ENCODE data around the gene GRK2. TPM values are rescaled to one million over a fixed set of nuclear protein-coding genes. Genes with fewer than 3 reads are reported as not detected.

Gene GRK2
- total and polyA plus RNA-seq, 7 donors, result 32.1 to 152 (median 48.2) TPM

DNA sequence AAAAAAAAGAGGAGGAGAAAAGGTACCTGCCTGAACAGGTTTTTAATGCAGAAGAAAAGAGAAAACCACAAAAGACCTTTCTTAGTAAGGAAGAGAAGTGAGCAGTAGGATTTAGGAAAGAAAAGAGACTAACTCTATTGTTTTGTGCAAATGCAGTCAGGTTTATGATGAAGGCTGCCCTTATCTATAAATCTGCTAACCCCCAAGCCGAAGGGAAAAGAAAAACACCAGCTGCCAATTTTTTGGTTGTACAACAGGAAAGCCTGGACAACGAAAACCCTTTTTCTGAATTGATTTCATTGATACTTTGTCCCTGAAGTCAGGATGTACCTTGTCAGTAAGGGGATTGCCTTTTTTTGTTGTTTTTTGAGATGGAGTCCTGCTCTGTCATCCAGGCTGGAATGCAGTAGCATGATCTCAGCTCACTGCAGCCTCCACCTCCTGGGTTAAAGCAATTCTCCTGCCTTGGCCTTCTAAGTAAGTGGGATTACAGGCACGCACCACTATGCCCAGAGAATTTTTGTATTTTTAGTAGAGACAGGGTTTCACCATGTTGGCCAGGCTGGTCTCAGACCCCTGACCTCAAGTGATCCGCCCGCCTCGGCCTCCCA, 65.9 kb downstream of the GRK2 start:
- Histone ChIP-seq H3K27ac (no peak overlapping the region), H3K27me3 (no peaks in the 10 kb centered on the region), H3K4me1 (no peaks in the 10 kb centered on the region), H3K9me3 (no peaks in the 10 kb centered on the region), H3K4me3 (no peak overlapping the region), H3K36me3 (peaks cover 0 to 5% (median 0%) of the 10 kb centered on the region in 4 donors)
- intact Hi-C loops (cut with DNase I), result no loop called here
- no peak for DNase-seq
- WGBS, 2 donors, result 89 to 92% methylated on average over 6 of the region's 6 CpGs
- TF ChIP-seq, protein P1, sequence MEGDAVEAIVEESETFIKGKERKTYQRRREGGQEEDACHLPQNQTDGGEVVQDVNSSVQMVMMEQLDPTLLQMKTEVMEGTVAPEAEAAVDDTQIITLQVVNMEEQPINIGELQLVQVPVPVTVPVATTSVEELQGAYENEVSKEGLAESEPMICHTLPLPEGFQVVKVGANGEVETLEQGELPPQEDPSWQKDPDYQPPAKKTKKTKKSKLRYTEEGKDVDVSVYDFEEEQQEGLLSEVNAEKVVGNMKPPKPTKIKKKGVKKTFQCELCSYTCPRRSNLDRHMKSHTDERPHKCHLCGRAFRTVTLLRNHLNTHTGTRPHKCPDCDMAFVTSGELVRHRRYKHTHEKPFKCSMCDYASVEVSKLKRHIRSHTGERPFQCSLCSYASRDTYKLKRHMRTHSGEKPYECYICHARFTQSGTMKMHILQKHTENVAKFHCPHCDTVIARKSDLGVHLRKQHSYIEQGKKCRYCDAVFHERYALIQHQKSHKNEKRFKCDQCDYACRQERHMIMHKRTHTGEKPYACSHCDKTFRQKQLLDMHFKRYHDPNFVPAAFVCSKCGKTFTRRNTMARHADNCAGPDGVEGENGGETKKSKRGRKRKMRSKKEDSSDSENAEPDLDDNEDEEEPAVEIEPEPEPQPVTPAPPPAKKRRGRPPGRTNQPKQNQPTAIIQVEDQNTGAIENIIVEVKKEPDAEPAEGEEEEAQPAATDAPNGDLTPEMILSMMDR (IDR thresholded peaks at IDR 0.05), result no peak
- TF ChIP-seq POLR2A (IDR thresholded peaks at IDR 0.05) (no peak), POLR2AphosphoS5 (IDR thresholded peaks at IDR 0.05) (no peak), EP300 (IDR thresholded peaks at IDR 0.05) (no peak)

Other genes starting within 250 kb of the GRK2 start
- not detected for gene SYT12, start 243.3 kb upstream of the GRK2 start, total RNA-seq
- 1 to 10 TPM in 1 of 3 donors, under 1 TPM in 2; under 0.01 to 1.1 (median 0.92) TPM for gene SYT12, start 243.3 kb upstream of the GRK2 start, polyA plus RNA-seq
- 10 to 100 TPM; 14.1 to 24.2 (median 16.2) TPM for gene RHOD, start 209.6 kb upstream of the GRK2 start, total RNA-seq
- 10 to 100 TPM; 11.2 to 16.2 (median 11.4) TPM for gene RHOD, start 209.6 kb upstream of the GRK2 start, polyA plus RNA-seq
- gene KDM2A, start 147.2 kb upstream of the GRK2 start, total RNA-seq, result 10 to 100 TPM; 25.0 to 67.3 (median 35.7) TPM
- gene KDM2A, start 147.2 kb upstream of the GRK2 start, polyA plus RNA-seq, result 10 to 100 TPM; 15.6 to 51.5 (median 20.8) TPM
- gene ANKRD13D, start 22.8 kb downstream of the GRK2 start, total RNA-seq, result 10 to 100 TPM; 23.9 to 45.7 (median 24.2) TPM
- gene ANKRD13D, start 22.8 kb downstream of the GRK2 start, polyA plus RNA-seq, result 10 to 100 TPM in 2 of 3 donors, 1 to 10 TPM in 1; 9.0 to 42.2 (median 16.8) TPM
- 10 to 100 TPM; 20.0 to 37.7 (median 26.6) TPM for gene SSH3, start 37.1 kb downstream of the GRK2 start, total RNA-seq
- gene SSH3, start 37.1 kb downstream of the GRK2 start, polyA plus RNA-seq, result 10 to 100 TPM; 15.6 to 39.0 (median 21.3) TPM
- 10 to 100 TPM; 48.5 to 78.9 (median 67.0) TPM for gene POLD4, start 87.1 kb downstream of the GRK2 start, total RNA-seq
- 100 to 1,000 TPM; 381 to 748 (median 498) TPM for gene POLD4, start 87.1 kb downstream of the GRK2 start, polyA plus RNA-seq
- gene CLCF1, start 107.1 kb downstream of the GRK2 start, total RNA-seq, result 10 to 100 TPM in 1 of 4 donors, 1 to 10 TPM in 3; 2.9 to 49.8 (median 6.6) TPM
- 1 to 10 TPM in 2 of 3 donors, under 1 TPM in 1; 0.92 to 6.5 (median 2.4) TPM for gene CLCF1, start 107.1 kb downstream of the GRK2 start, polyA plus RNA-seq
- gene RAD9A, start 125.5 kb downstream of the GRK2 start, total RNA-seq, result 10 to 100 TPM; 11.4 to 18.1 (median 16.5) TPM
- 10 to 100 TPM in 1 of 3 donors, 1 to 10 TPM in 2; 6.5 to 33.9 (median 6.6) TPM for gene RAD9A, start 125.5 kb downstream of the GRK2 start, polyA plus RNA-seq
- 10 to 100 TPM; 59.5 to 87.0 (median 80.0) TPM for gene PPP1CA, start 135.4 kb downstream of the GRK2 start, total RNA-seq
- 100 to 1,000 TPM; 228 to 357 (median 235) TPM for gene PPP1CA, start 135.4 kb downstream of the GRK2 start, polyA plus RNA-seq
- gene TBC1D10C, start 137.6 kb downstream of the GRK2 start, total RNA-seq, result 1 to 10 TPM in 2 of 4 donors, under 1 TPM in 1, not detected in 1; 0.71 to 2.5 (median 1.2) TPM
- gene TBC1D10C, start 137.6 kb downstream of the GRK2 start, polyA plus RNA-seq, result 10 to 100 TPM in 1 of 3 donors, 1 to 10 TPM in 2; 1.6 to 48.2 (median 1.8) TPM
- gene CARNS1, start 149.2 kb downstream of the GRK2 start, total RNA-seq, result under 1 TPM; 0.16 to 0.68 (median 0.46) TPM
- under 1 TPM in 1 of 3 donors, not detected in 2; 0.83 TPM for gene CARNS1, start 149.2 kb downstream of the GRK2 start, polyA plus RNA-seq
- 10 to 100 TPM; 27.1 to 70.2 (median 35.2) TPM for gene RPS6KB2, start 162.0 kb downstream of the GRK2 start, total RNA-seq
- gene RPS6KB2, start 162.0 kb downstream of the GRK2 start, polyA plus RNA-seq, result 10 to 100 TPM; 55.9 to 67.9 (median 62.0) TPM
- 1 to 10 TPM in 3 of 4 donors, under 1 TPM in 1; 0.71 to 3.7 (median 2.1) TPM for gene PTPRCAP, start 171.2 kb downstream of the GRK2 start, total RNA-seq
- gene PTPRCAP, start 171.2 kb downstream of the GRK2 start, polyA plus RNA-seq, result 100 to 1,000 TPM in 1 of 3 donors, 1 to 10 TPM in 2; 2.4 to 129 (median 2.8) TPM
- 10 to 100 TPM; 42.9 to 52.9 (median 46.1) TPM for gene CORO1B, start 177.0 kb downstream of the GRK2 start, total RNA-seq
- gene CORO1B, start 177.0 kb downstream of the GRK2 start, polyA plus RNA-seq, result 100 to 1,000 TPM; 150 to 190 (median 166) TPM
- gene GPR152, start 186.3 kb downstream of the GRK2 start, total RNA-seq, result not detected
- gene GPR152, start 186.3 kb downstream of the GRK2 start, polyA plus RNA-seq, result not detected
- 1 to 10 TPM in 1 of 4 donors, under 1 TPM in 3; 0.41 to 1.5 (median 0.63) TPM for gene CABP4, start 188.9 kb downstream of the GRK2 start, total RNA-seq
- under 1 TPM in 2 of 3 donors, not detected in 1; 0.60 to 0.61 TPM for gene CABP4, start 188.9 kb downstream of the GRK2 start, polyA plus RNA-seq
- gene TMEM134, start 202.8 kb downstream of the GRK2 start, total RNA-seq, result 100 to 1,000 TPM in 3 of 4 donors, 10 to 100 TPM in 1; 54.6 to 137 (median 121) TPM
- gene TMEM134, start 202.8 kb downstream of the GRK2 start, polyA plus RNA-seq, result 10 to 100 TPM; 66.7 to 96.1 (median 69.1) TPM
- 100 to 1,000 TPM; 103 to 120 (median 109) TPM for gene AIP, start 216.6 kb downstream of the GRK2 start, total RNA-seq
- 10 to 100 TPM; 71.2 to 82.3 (median 76.6) TPM for gene AIP, start 216.6 kb downstream of the GRK2 start, polyA plus RNA-seq
- gene PITPNM1, start 238.9 kb downstream of the GRK2 start, total RNA-seq, result 10 to 100 TPM in 1 of 4 donors, 1 to 10 TPM in 3; 3.2 to 16.0 (median 5.6) TPM
- 10 to 100 TPM; 16.2 to 69.1 (median 36.1) TPM for gene PITPNM1, start 238.9 kb downstream of the GRK2 start, polyA plus RNA-seq
- 10 to 100 TPM; 13.3 to 32.9 (median 23.7) TPM for gene CDK2AP2, start 241.7 kb downstream of the GRK2 start, total RNA-seq
- gene CDK2AP2, start 241.7 kb downstream of the GRK2 start, polyA plus RNA-seq, result 100 to 1,000 TPM in 2 of 3 donors, 10 to 100 TPM in 1; 64.9 to 126 (median 101) TPM